HEK293 (cell line): ENCODE results near the gene MTOR.

ENCODE experiments used
- EGR2 ChIP-seq: fragments of 450-650 bp; formaldehyde crosslinking; IDR thresholded peaks from 2 replicates; pipeline ENCODE4 v1.5.1; 2016; ENCODE audit warnings: low read depth, missing biosample characterization, missing genetic modification characterization
- GLI2 ChIP-seq: fragments of 450-650 bp; formaldehyde crosslinking; IDR thresholded peaks from 2 replicates; pipeline ENCODE4; 2017; ENCODE audit warnings: missing biosample characterization, missing genetic modification characterization, low read depth, borderline replicate concordance
- HIC1 ChIP-seq: fragments of 450-650 bp; formaldehyde crosslinking; IDR thresholded peaks from 2 replicates; pipeline ENCODE4 v1.5.1; 2016; ENCODE audit warnings: missing biosample characterization, missing genetic modification characterization
- INSM2 ChIP-seq: fragments of 450-650 bp; formaldehyde crosslinking; IDR thresholded peaks from 2 replicates; pipeline ENCODE4 v1.5.1; 2016; ENCODE audit warnings: missing biosample characterization, missing genetic modification characterization
- KLF10 ChIP-seq: fragments of 450-650 bp; IDR thresholded peaks from 2 replicates; pipeline ENCODE4 v1.5.1; 2018; ENCODE audit warnings: missing biosample characterization, mild to moderate bottlenecking, missing genetic modification characterization
- PATZ1 ChIP-seq: fragments of 450-650 bp; formaldehyde crosslinking; IDR thresholded peaks from 2 replicates; pipeline ENCODE4 v1.5.1; 2016; ENCODE audit warnings: missing biosample characterization, missing genetic modification characterization
- PRDM4 ChIP-seq: fragments of 450-650 bp; formaldehyde crosslinking; IDR thresholded peaks from 2 replicates; pipeline ENCODE4 v1.5.1; 2017; ENCODE audit warnings: missing biosample characterization, missing genetic modification characterization
- SP2 ChIP-seq: fragments of 450-650 bp; formaldehyde crosslinking; IDR thresholded peaks from 2 replicates; pipeline ENCODE4 v1.5.1; 2016; ENCODE audit warnings: missing biosample characterization, missing genetic modification characterization
- ZBTB10 ChIP-seq: fragments of 450-650 bp; formaldehyde crosslinking; IDR thresholded peaks from 2 replicates; pipeline ENCODE4 v1.5.1; 2016; ENCODE audit warnings: missing biosample characterization, missing genetic modification characterization
- ZBTB6 ChIP-seq: fragments of 450-650 bp; formaldehyde crosslinking; IDR thresholded peaks from 2 replicates; pipeline ENCODE4 v1.5.1; 2017; ENCODE audit warnings: missing biosample characterization, missing genetic modification characterization
- ZFP37 ChIP-seq: fragments of 450-650 bp; formaldehyde crosslinking; IDR thresholded peaks from 2 replicates; pipeline ENCODE4 v1.5.1; 2016; ENCODE audit warnings: missing biosample characterization, missing genetic modification characterization
- ZNF169 ChIP-seq: fragments of 450-650 bp; formaldehyde crosslinking; IDR thresholded peaks from 2 replicates; pipeline ENCODE4 v1.5.1; 2016; ENCODE audit warnings: missing biosample characterization, missing genetic modification characterization
- ZNF221 ChIP-seq: fragments of 450-650 bp; formaldehyde crosslinking; IDR thresholded peaks from 2 replicates; pipeline ENCODE4 v1.5.1; 2017; ENCODE audit warnings: missing biosample characterization, missing genetic modification characterization, borderline replicate concordance
- ZNF530 ChIP-seq: fragments of 450-650 bp; formaldehyde crosslinking; IDR thresholded peaks from 2 replicates; pipeline ENCODE4 v1.5.1; 2016; ENCODE audit warnings: low read depth, missing biosample characterization, missing genetic modification characterization
- ZNF549 ChIP-seq: fragments of 450-650 bp; IDR thresholded peaks from 2 replicates; pipeline ENCODE4 v1.5.1; 2018; ENCODE audit warnings: missing biosample characterization, missing genetic modification characterization, mild to moderate bottlenecking, inconsistent platforms, moderate library complexity
- ZNF558 ChIP-seq: fragments of 450-650 bp; formaldehyde crosslinking; IDR thresholded peaks from 2 replicates; pipeline ENCODE4 v1.5.1; 2016; ENCODE audit warnings: missing biosample characterization, missing genetic modification characterization
- ZNF610 ChIP-seq: fragments of 450-650 bp; formaldehyde crosslinking; IDR thresholded peaks from 2 replicates; pipeline ENCODE4 v1.5.1; 2016; ENCODE audit warnings: missing biosample characterization, missing genetic modification characterization, borderline replicate concordance
- ZNF623 ChIP-seq: fragments of 450-650 bp; formaldehyde crosslinking; IDR thresholded peaks from 2 replicates; pipeline ENCODE4 v1.5.1; 2016; ENCODE audit warnings: missing biosample characterization, missing genetic modification characterization
- ZNF692 ChIP-seq: fragments of 450-650 bp; formaldehyde crosslinking; IDR thresholded peaks from 2 replicates; pipeline ENCODE4 v1.5.1; 2016; ENCODE audit warnings: missing biosample characterization, missing genetic modification characterization
- ZNF777 ChIP-seq: fragments of 450-650 bp; formaldehyde crosslinking; IDR thresholded peaks from 2 replicates; pipeline ENCODE4 v1.5.1; 2017; ENCODE audit warnings: missing biosample characterization, missing genetic modification characterization, borderline replicate concordance
- ZNF792 ChIP-seq: fragments of 450-650 bp; formaldehyde crosslinking; IDR thresholded peaks from 2 replicates; pipeline ENCODE4 v1.5.1; 2016; ENCODE audit warnings: missing biosample characterization, missing genetic modification characterization
- ZSCAN18 ChIP-seq: fragments of 450-650 bp; formaldehyde crosslinking; IDR thresholded peaks from 2 replicates; pipeline ENCODE4 v1.5.1; 2016; ENCODE audit warnings: missing biosample characterization, missing genetic modification characterization
- ZSCAN23 ChIP-seq: fragments of 450-650 bp; formaldehyde crosslinking; IDR thresholded peaks from 2 replicates; pipeline ENCODE4 v1.5.1; 2016; ENCODE audit warnings: missing biosample characterization, missing genetic modification characterization

MTOR gene

GRCh38 chr1:11059155-11059967 lies 203.0 kb downstream of the MTOR start (continued):
- TF ChIP-seq ZBTB10 (tag by site-specific recombination) (no peak; the same call in 1 of the 2 replicates), ZNF169 (tag by site-specific recombination) (no peak), ZFP37 (no peak), ZNF777 (tag by site-specific recombination) (no peak), ZNF530 (no peak), PATZ1 (tag by site-specific recombination) (no peak; the same call in 1 of the 2 replicates), PRDM4 (tag by site-specific recombination) (no peak), ZNF610 (tag by site-specific recombination) (no peak), ZBTB6 (no peak), ZSCAN18 (no peak), HIC1 (tag by site-specific recombination) (no peak; the same call in 1 of the 2 replicates), ZSCAN23 (tag by site-specific recombination) (no peak), INSM2 (tag by site-specific recombination) (no peak), EGR2 (tag by site-specific recombination) (no peak), SP2 (tag by site-specific recombination) (no peak; the same call in 1 of the 2 replicates), GLI2 (tag by site-specific recombination) (no peak), ZNF692 (tag by site-specific recombination) (0 out of 2 replicates have a peak, but pooled peaks have one; percentile 34), ZNF792 (tag by site-specific recombination) (no peak), KLF10 (no peak), ZNF549 (no peak), ZNF558 (no peak), ZNF221 (tag by site-specific recombination) (no peak), ZNF623 (tag by site-specific recombination) (no peak)
